Progenitor cell of endocrine pancreas (in vitro differentiated cells): ENCODE measurements around the gene TMIE. TPM values are rescaled to one million over a fixed set of nuclear protein-coding genes. Genes with fewer than 3 reads are reported as not detected.

Experiments
- DNase-seq: peaks from one replicate; pipeline ENCODE4 v3.0.0; 2021; ENCODE audit warnings: low spot score; ENCODE audit not compliant: unreplicated experiment
- H3K27ac Mint-ChIP-seq: 2 replicates; pipeline ENCODE4 v1.8.0; 2021; ENCODE audit warnings: mild to moderate bottlenecking, moderate library complexity, mixed read lengths
- H3K27me3 Mint-ChIP-seq: 2 replicates; pipeline ENCODE4 v1.8.0; 2021; ENCODE audit warnings: mixed read lengths
- H3K36me3 Mint-ChIP-seq: 2 replicates; pipeline ENCODE4 v1.8.0; 2022; ENCODE audit warnings: mixed read lengths; ENCODE audit not compliant: insufficient read depth
- H3K4me1 Mint-ChIP-seq: 2 replicates; pipeline ENCODE4 v1.8.0; 2021; ENCODE audit warnings: low read depth, mixed read lengths
- H3K4me3 Mint-ChIP-seq: 2 replicates; pipeline ENCODE4 v1.8.0; 2021; ENCODE audit warnings: low read depth, mild to moderate bottlenecking, moderate library complexity, mixed read lengths
- H3K9me3 Mint-ChIP-seq: 2 replicates; pipeline ENCODE4 v1.8.0; 2021; ENCODE audit warnings: low read depth, mixed read lengths
- total RNA-seq: library from RNA; stranded (reverse); gene quantifications from 2 replicates; pipeline ENCODE4 v1.2.1, GENCODE V29; 2021
- TF ChIP-seq, protein P1 (sequence below): fragments of 200-600 bp; sonication (generic); IDR thresholded peaks from one replicate; pipeline ENCODE4 v1.5.0; 2021; ENCODE audit warnings: antibody characterized with exemption, mild to moderate bottlenecking; ENCODE audit not compliant: unreplicated experiment

Gene TMIE
- total RNA-seq, 1 donor from 2014 or later, result 0.50 TPM

DNA sequence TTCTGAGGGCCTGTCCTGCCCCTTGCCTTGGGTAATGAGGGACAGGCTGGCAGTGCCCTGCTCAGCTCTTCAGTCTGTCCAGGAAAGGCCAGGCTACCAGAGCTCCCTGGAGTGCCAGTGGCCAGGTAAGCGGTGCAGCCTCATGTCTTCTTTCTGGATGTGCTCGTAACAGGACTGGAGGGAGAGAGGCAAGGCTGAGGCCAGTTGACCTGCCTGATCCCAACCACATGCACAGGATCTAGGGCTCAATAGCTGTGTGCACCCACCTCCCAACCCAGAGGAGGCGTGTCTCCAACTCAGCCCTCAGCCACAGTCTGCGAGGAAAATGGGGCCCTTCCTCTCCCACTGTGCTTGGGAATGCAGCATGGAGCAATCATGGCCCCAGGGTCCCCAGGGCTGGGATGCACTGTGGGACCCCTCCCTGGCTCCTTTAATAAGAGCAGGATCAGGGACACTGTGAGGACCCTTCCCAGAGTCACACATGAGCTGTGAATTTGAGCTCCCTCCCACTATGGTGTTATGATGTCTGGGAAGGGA is 30.2 kb upstream of the TMIE start:
- no peak overlapping the region for H3K27ac Mint-ChIP-seq
- H3K27me3 Mint-ChIP-seq, result peaks cover 61% of the 10 kb centered on the region
- H3K4me1 Mint-ChIP-seq, result peaks cover 7% of the 10 kb centered on the region
- no peak overlapping the region for H3K4me3 Mint-ChIP-seq
- no peak for DNase-seq
- TF ChIP-seq, protein P1, sequence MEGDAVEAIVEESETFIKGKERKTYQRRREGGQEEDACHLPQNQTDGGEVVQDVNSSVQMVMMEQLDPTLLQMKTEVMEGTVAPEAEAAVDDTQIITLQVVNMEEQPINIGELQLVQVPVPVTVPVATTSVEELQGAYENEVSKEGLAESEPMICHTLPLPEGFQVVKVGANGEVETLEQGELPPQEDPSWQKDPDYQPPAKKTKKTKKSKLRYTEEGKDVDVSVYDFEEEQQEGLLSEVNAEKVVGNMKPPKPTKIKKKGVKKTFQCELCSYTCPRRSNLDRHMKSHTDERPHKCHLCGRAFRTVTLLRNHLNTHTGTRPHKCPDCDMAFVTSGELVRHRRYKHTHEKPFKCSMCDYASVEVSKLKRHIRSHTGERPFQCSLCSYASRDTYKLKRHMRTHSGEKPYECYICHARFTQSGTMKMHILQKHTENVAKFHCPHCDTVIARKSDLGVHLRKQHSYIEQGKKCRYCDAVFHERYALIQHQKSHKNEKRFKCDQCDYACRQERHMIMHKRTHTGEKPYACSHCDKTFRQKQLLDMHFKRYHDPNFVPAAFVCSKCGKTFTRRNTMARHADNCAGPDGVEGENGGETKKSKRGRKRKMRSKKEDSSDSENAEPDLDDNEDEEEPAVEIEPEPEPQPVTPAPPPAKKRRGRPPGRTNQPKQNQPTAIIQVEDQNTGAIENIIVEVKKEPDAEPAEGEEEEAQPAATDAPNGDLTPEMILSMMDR, result no peak
- H3K36me3 Mint-ChIP-seq, result no peaks in the 10 kb centered on the region
- H3K9me3 Mint-ChIP-seq, result no peaks in the 10 kb centered on the region

DNA sequence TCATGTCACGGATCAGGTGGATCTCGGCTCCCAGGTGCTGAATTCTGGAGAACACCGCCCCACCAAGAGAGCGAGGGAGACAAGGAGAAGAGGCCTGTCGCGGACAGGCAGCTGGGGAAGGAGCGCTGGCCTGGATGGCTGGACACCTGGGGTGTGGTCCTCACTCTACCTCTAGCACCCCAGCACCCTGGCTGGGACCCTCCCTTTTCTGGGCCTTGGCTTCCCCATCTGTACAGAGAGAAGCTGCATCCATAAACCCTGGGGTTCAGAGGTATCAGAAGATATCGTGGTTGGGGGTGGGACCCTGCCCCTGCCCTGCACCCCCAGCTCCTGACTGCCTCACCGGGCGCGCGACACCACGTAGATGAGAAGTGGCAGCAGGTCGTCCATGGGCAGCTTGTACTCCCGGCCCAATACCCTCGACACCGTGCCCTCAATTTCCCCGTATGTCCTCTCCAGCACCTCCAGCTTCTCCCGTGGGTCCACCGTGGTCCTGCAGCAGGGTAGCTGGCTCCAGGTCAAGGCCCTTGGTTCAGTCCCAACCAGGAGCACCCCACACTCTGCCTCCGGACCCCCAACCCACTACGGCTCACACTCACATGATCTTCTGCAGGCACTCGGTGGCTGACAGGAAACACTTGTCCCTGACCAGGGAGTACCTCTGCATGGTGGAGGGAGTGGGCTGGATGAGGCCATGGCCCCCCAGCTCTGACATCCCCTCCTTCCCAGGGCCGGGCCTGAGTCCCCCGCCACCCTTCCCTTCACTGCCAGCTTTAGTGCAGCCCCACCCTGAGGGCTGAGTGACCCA is 29.4 kb upstream of the TMIE start:
- peaks cover 5% of the 10 kb centered on the region for H3K4me1 Mint-ChIP-seq
- DNase-seq, result no peak
- H3K27ac Mint-ChIP-seq, result no peak overlapping the region
- H3K4me3 Mint-ChIP-seq, result no peak overlapping the region
- no peaks in the 10 kb centered on the region for H3K36me3 Mint-ChIP-seq
- H3K27me3 Mint-ChIP-seq, result peaks cover 62% of the 10 kb centered on the region
- no peaks in the 10 kb centered on the region for H3K9me3 Mint-ChIP-seq
- TF ChIP-seq, protein P1, result no peak

DNA sequence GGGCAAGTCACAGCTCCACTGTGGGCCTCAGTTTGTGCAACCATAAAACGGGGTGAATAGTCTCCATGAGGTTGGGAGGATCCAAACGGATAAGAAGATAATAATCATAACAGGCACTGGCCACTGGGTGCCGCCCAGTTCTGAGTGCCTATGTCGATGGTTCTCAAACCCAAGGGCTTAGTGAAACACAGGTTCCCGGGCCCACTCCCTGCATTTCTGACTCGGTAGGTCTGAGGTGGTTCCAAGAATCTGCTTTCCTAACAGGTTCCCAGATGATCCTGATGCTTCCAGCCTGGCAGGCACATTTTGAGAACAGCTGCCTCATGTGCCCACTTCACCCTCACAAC is 28.9 kb upstream of the TMIE start:
- TF ChIP-seq, protein P1, result no peak
- Mint-ChIP-seq H3K4me1 (peaks cover 4% of the 10 kb centered on the region), H3K4me3 (no peak overlapping the region), H3K36me3 (no peaks in the 10 kb centered on the region), H3K27me3 (peaks cover 65% of the 10 kb centered on the region), H3K27ac (no peak overlapping the region), H3K9me3 (no peaks in the 10 kb centered on the region)
- DNase-seq, result no peak

DNA sequence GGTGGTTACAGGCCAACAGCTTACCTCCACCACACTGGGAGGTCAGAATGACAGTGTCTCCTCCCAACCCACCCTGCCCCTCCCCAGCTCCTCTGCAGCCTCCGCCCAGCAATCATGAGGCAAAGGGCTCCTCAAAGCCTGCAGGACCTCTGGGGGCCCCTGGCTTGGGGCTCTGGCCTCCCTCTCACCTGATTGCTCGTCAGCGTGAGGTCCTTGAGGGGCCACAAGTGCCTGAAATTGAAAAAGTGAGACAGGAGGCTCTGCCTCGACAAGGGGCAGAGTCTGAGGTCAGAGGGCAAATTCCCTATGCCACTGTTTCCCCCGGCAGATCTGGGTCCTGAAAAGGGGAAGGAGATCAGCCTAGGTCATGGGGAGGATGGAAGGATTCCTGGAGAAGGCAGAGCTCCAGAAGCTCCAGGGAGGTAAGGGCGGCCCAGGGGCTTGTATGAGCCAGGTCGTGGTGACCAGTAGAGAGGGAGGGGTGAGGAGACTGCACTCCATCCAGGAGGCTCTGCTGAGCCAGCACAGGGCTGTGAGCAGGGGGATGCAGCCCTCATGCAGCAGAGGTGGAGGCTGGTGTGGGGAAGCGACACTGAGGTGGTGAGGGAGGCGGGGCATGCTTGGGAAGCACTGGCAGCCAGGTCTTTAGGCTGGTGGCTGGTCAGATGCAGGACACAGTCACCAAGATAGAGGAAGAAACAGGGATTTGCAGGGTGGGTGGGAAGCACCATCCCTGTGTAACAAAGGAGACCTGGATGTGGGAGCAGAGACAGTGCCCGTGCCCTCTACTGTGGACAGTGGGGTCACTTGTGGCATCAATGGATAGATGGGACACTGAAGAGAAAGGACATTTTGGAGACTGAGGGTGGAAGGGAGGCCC is 27.8 kb upstream of the TMIE start:
- H3K27me3 Mint-ChIP-seq, result peaks cover 67% of the 10 kb centered on the region
- H3K36me3 Mint-ChIP-seq, result no peaks in the 10 kb centered on the region
- DNase-seq, result no peak
- no peak overlapping the region for H3K27ac Mint-ChIP-seq
- peaks cover 4% of the 10 kb centered on the region for H3K4me1 Mint-ChIP-seq
- H3K4me3 Mint-ChIP-seq, result no peak overlapping the region
- TF ChIP-seq, protein P1, result no peak
- H3K9me3 Mint-ChIP-seq, result no peaks in the 10 kb centered on the region

DNA sequence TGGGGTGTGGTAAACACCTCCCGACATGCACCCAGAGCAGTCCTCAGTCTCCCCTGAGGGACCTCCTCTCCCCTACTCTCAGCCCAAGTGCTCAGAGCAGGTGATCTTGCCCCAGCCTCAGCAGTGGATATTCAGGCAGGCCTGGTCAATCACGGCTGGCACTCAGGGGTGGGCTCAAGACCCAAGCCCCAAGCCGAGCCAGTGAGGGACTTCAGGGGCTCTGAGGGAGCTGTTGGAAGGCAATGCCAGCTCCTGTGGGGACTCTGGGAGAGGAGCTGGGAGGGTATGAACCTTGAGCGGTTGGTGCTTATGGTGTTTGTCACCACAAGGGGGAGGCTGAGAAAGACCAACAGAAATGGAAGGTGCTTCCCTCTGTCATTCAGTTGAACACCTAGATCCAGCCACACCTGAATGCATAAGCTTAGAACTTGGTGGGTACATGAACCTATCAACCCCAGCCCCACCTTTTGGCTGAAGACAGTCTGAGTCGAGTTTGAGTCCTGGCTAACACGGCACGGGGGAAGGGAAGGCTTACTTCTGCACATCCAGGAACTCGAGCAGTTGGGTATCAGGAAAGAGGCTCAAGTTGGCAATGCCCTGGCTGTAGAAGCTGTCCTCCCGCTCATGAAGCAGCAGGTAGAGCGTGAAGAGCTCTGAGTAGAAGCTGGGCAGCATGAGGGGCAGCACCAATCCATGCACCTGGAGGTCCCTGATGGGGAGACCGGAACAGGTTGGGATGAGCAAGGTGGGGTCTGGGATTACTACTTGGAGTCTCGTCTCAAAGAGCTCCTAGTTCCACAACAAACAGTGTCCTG is 27.0 kb upstream of the TMIE start:
- TF ChIP-seq, protein P1, result no peak
- H3K4me3 Mint-ChIP-seq, result no peak overlapping the region
- H3K36me3 Mint-ChIP-seq, result no peaks in the 10 kb centered on the region
- no peaks in the 10 kb centered on the region for H3K9me3 Mint-ChIP-seq
- no peak overlapping the region for H3K27ac Mint-ChIP-seq
- DNase-seq, result no peak
- peaks cover 4% of the 10 kb centered on the region for H3K4me1 Mint-ChIP-seq
- peaks cover 73% of the 10 kb centered on the region for H3K27me3 Mint-ChIP-seq
